Measurements from ENCODE around the gene NRAP. TPM values are rescaled to one million over a fixed set of nuclear protein-coding genes. Genes with fewer than 3 reads are reported as not detected.

NRAP gene
- total and polyA plus RNA-seq, 2 of the 8 experiments (the other 6 are each of a cell fraction or from before 2014, with no cell fraction given) = not detected

- TF ChIP-seq CTCF (IDR thresholded peaks at IDR 0.05; ENCODE audit: control extremely low read depth in 1 of 3, insufficient read depth in 1 of 3, low read depth in 1 of 3, low read length in 3 of 3) (peak; percentile 19 to 58 (median 28)), POLR2AphosphoS5 (IDR thresholded peaks at IDR 0.05; ENCODE audit: low read depth, low read length) (peak; percentile 30), RAD21 (IDR thresholded peaks at IDR 0.05 in 1 of 2, conservative IDR thresholded peaks at IDR 0.05 in 1 of 2; ENCODE audit: low read depth in 2 of 2, low read length in 2 of 2) (peak; percentile 31 to 44; a peak in 3 of 4 replicates), PHF8 (conservative IDR thresholded peaks at IDR 0.05; ENCODE audit: low read depth, low read length) (0 out of 2 replicates have a peak, but pooled peaks have one; percentile 32), YY1 (IDR thresholded peaks at IDR 0.05; ENCODE audit: low read depth, low read length) (no peak), KDM4A (IDR thresholded peaks at IDR 0.05; ENCODE audit: low read depth, low read length, severe bottlenecking) (peak; percentile 87), TAF1 (IDR thresholded peaks at IDR 0.05; ENCODE audit: low read depth, low read length) (peak; percentile 64)
Observed at GRCh38 chr10:113679463-113680189, 15.8 kb upstream of the NRAP start, which contains the start of gene CASP7 (continued).
